Heart right ventricle (tissue), 16 donors: Measurements from ENCODE around the gene PNPLA5. TPM values are rescaled to one million over a fixed set of nuclear protein-coding genes. Genes with fewer than 3 reads are reported as not detected.

ENCODE experiments used
- ATAC-seq, 8 donors: fragments of 200-7000 bp; cut with Tn5 transposase; one replicate each; pipeline ENCODE4 v1.9.1; 2020; ENCODE audit warnings: mild to moderate bottlenecking in 8 of 8, moderate library complexity in 8 of 8, moderate number of reproducible peaks in 1 of 8
- DNase-seq, 2 donors: peaks; one replicate each; pipeline ENCODE4 v3.0.0-alpha.2; 2020
- H3K27ac ChIP-seq, 10 donors: fragments of 200-600 bp; sonication (generic) in 2 of 10; one replicate each; pipeline versions ENCODE4 v1.5.0 to v1.8.0; 2020 to 2022; ENCODE audit warnings: mild to moderate bottlenecking in 3 of 10
- H3K27me3 ChIP-seq, 7 donors: fragments of 200-600 bp; one replicate each; pipeline ENCODE4 v1.8.0; 2021 to 2022; ENCODE audit warnings: mild to moderate bottlenecking in 2 of 7
- H3K36me3 ChIP-seq, 9 donors: fragments of 200-600 bp; sonication (generic) in 1 of 9; one replicate each; pipeline versions ENCODE4 v1.5.0 to v1.8.0; 2020 to 2022; ENCODE audit warnings: mild to moderate bottlenecking in 2 of 9
- H3K4me1 ChIP-seq, 9 donors: fragments of 200-600 bp; sonication (generic) in 1 of 9; one replicate each; pipeline versions ENCODE4 v1.5.0 to v1.8.0; 2020 to 2022; ENCODE audit warnings: mild to moderate bottlenecking in 4 of 9
- H3K4me3 ChIP-seq, 10 donors: fragments of 200-600 bp; sonication (generic) in 2 of 10; one replicate each; pipeline versions ENCODE4 v1.5.0 to v1.8.0; 2020 to 2022; ENCODE audit warnings: mild to moderate bottlenecking in 7 of 10, moderate library complexity in 2 of 10
- H3K9me3 ChIP-seq, 11 donors: fragments of 200-600 bp in 10 of 11; sonication (generic) in 2 of 11; one replicate each; pipeline versions ENCODE4 v1.5.0 to v1.8.0; 2013 to 2022; ENCODE audit warnings: mild to moderate bottlenecking in 2 of 11, control low read depth in 1 of 11, moderate library complexity in 1 of 11
- WGBS, 2 donors: extraction: QIAGEN DNeasy Blood & Tissue Kit; methylation state at CpG; one replicate each; pipeline ENCODE4 v1.1.7; 2013; ENCODE audit warnings: inconsistent platforms in 1 of 2; 5-methylcytosine and 5-hydroxymethylcytosine counted together
- intact Hi-C, 10 donors: fragments of 100-400 bp; cut with DNase I; formaldehyde crosslinking; loops; one replicate each; pipeline versions ENCODE4 v1.11.1 to v1.14.2; 2022
- polyA plus RNA-seq, 2 donors: library from polyadenylated mRNA; stranded (reverse); fragments of 200-250 nt; gene quantifications; one replicate each; pipeline ENCODE4 v1.2.3, GENCODE V29; 2013
- total RNA-seq, 10 donors: library from RNA; stranded (reverse); fragmentation: NEBNext Ultra II Directional in 3 of 10; extraction: Animal tissue kit (Norgen Biotek cat#: 25700) in 3 of 10; gene quantifications; one replicate each; pipeline versions ENCODE4 v1.2.1 to v1.2.4, GENCODE V29; 2021 to 2023
- TF ChIP-seq, protein P1 (sequence below), 9 donors: fragments of 200-600 bp; sonication (generic) in 2 of 9; IDR thresholded peaks; one replicate each; pipeline versions ENCODE4 v1.5.0 to v1.8.0; 2021 to 2022; ENCODE audit warnings: antibody characterized with exemption in 9 of 9, mild to moderate bottlenecking in 5 of 9, moderate library complexity in 1 of 9
- donor health status: Arrhythmogenic right ventricular cardiomyopathy.
- donor health status: ischemic (EF 13 %, LVEDD 7.1; RV severe dilation, severe dysfunction).
- donor health status: healthy with polysubstance abuse.
- donor health status: DM: no; HTN: yes; CAD: no.
- donor health status: DM: no; HTN: no; CAD: no.
- donor health status: ischemic (EF 25% LVEDD 6.9; RV normal size, moderate dysfunction).
- donor health status: ischemic (EF 25% LVEDD 5.7; RV mildly dilated, moderate dysfunction).
- donor health status: healthy.
- donor health status: DM: yes; HTN: yes; CAD: no.
- donor health status: Ischemic cardiomyopathy.
- donor health status: ischemic (EF 35%, LVEDD 5.7; RV mildly dilated, moderate dysfunction).
- donor health status: nonischemic (EF 11% LVEDD 7.7; RV severe dilation, severe dysfunction).
- donor health status: DM: yes; HTN: yes; CAD: no.
- donor health status: PGD.
- donor health status: ischemic (EF 29% LVEDD 5.4; RV normal size, mild dysfunction).
- donor health status: nonischemic (EF 23%, LVEDD 6.1; RV moderate dilation, normal function).

The PNPLA5 gene
- total and polyA plus RNA-seq, 12 donors = not detected

DNA sequence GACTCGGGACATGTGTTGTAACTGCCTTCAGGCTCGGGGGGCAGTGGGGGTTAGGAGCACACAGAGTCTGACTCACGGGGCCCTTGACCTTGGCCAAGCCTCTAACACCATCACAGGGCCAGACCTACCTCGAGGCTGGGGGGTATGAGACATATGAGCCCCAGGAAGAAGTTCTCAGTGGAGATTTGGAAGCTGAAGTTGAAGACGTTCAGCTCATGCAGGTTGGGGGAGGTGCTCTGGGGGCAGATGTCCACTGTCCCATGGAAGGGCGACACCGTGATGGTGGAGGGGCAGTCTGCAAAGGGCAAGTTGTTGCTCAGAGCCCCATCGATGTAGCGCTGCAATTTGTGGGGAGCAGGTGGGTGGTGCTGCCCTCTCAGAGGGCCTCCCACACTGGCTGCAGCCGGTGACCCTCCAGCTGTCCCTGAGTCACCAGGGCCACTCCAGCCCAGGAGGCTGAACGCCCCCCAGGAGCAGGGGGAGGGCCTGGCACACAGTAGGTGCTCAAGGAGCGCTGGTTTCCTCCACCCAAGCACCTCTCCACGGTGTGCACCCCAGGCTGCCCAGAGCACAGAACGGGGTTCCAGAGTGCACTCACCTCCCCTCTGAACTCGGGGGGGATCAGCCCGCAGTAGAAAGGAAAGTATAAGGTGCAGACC, 2.5 kb downstream of the PNPLA5 start:
- 72 to 79% methylated on average over 16 of the region's 16 CpGs for WGBS, 2 donors
- peaks cover 0 to 11% (median 10%) of the 10 kb centered on the region in 9 donors for H3K4me1 ChIP-seq
- no peaks in the 10 kb centered on the region for H3K36me3 ChIP-seq
- no peak for DNase-seq
- no peak overlapping the region for H3K27ac ChIP-seq
- no peak overlapping the region for H3K4me3 ChIP-seq
- no peak for ATAC-seq
- TF ChIP-seq, protein P1, sequence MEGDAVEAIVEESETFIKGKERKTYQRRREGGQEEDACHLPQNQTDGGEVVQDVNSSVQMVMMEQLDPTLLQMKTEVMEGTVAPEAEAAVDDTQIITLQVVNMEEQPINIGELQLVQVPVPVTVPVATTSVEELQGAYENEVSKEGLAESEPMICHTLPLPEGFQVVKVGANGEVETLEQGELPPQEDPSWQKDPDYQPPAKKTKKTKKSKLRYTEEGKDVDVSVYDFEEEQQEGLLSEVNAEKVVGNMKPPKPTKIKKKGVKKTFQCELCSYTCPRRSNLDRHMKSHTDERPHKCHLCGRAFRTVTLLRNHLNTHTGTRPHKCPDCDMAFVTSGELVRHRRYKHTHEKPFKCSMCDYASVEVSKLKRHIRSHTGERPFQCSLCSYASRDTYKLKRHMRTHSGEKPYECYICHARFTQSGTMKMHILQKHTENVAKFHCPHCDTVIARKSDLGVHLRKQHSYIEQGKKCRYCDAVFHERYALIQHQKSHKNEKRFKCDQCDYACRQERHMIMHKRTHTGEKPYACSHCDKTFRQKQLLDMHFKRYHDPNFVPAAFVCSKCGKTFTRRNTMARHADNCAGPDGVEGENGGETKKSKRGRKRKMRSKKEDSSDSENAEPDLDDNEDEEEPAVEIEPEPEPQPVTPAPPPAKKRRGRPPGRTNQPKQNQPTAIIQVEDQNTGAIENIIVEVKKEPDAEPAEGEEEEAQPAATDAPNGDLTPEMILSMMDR (IDR thresholded peaks at IDR 0.05) = no peak
- peaks cover 36 to 88% (median 70%) of the 10 kb centered on the region in 7 donors for H3K27me3 ChIP-seq
- H3K9me3 ChIP-seq = no peaks in the 10 kb centered on the region
- intact Hi-C loops = loop anchor here in 3 of 10 donors (5.0 to 10.0 kb wide), 3 partner anchors 57 to 505 kb away; no protein-coding TSS in a partner anchor

DNA sequence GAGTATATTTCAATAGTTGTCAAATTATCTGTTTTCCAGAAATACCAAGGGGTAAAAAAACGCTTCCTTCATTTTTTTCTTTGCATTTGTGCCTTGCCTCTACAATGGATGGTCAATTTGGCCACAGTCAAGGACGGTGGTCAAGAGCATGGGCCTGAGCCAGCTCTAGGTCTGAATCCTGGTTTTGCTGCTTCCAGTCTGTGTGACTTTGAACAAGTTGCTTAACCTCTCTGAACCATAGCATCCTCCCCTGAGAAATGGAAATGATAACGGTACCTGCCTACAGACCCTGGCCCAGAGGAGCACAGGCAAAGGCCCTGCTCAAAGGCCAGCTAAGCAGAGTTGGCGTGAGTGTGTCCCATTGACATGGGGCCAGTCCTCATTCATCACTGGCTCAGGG, 3.1 kb downstream of the PNPLA5 start:
- 71 to 82% methylated on average over 4 of the region's 4 CpGs for WGBS, 2 donors
- ATAC-seq (no peak), DNase-seq (no peak)
- Histone ChIP-seq H3K27ac (no peak overlapping the region), H3K9me3 (no peaks in the 10 kb centered on the region), H3K4me1 (peaks cover 0 to 11% (median 10%) of the 10 kb centered on the region in 9 donors), H3K4me3 (no peak overlapping the region), H3K27me3 (peaks cover 36 to 87% (median 70%) of the 10 kb centered on the region in 7 donors), H3K36me3 (no peaks in the 10 kb centered on the region)
- TF ChIP-seq, protein P1 (IDR thresholded peaks at IDR 0.05) = no peak
- intact Hi-C loops = loop anchor here in 3 of 10 donors (5.0 to 10.0 kb wide), 3 partner anchors 56 to 504 kb away; no protein-coding TSS in a partner anchor

DNA sequence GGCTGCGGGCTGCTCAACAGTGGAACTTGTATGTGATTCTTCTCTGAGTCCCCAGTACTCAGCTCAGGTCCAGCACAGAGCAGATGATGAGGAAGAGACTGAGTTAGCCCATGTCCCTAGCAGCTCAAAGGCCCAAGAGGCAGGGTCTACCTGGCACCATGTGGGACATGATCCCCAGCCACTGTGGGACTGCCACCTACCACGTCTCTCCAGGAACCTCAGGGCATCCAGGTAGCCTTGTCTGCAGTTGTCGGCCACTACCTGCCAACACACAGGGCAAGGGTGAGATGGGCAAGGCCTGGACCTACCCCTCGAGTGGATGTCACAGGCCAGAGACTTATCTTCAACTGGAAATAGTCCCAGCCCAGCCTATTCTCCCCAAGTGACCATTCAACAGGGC, 4.4 kb downstream of the PNPLA5 start:
- WGBS, 2 donors = 70 to 77% methylated on average over 4 of the region's 4 CpGs
- Histone ChIP-seq H3K4me3 (no peak overlapping the region), H3K9me3 (no peaks in the 10 kb centered on the region), H3K27ac (no peak overlapping the region), H3K36me3 (no peaks in the 10 kb centered on the region), H3K27me3 (peaks cover 29 to 73% (median 58%) of the 10 kb centered on the region in 7 donors), H3K4me1 (peaks cover 0 to 11% (median 10%) of the 10 kb centered on the region in 9 donors)
- TF ChIP-seq, protein P1 (IDR thresholded peaks at IDR 0.05) = no peak
- ATAC-seq (no peak), DNase-seq (no peak)
- intact Hi-C loops = loop anchor here in 3 of 10 donors (5.0 to 10.0 kb wide), 3 partner anchors 55 to 503 kb away; no protein-coding TSS in a partner anchor

DNA sequence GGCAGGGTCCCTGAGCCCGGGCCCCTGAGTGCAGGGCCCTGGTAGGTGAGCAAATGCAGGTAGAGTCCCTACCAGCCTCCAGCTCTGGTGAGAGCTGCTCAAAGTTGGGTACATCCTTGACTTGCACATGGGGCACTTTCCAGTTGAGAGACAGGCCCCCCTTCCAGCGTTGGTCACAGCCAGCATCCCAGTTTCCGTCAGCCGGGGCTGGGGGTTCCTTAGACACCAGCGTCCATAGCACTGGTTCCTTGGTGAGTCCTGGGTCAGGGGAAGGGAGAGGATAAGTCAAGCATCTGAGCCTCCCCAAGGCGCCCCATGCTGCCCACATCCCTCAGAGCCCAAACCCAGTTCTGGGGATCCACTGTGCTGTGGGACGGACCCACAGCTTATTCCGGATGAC, 5.6 kb downstream of the PNPLA5 start:
- 69 to 73% methylated on average over 8 of the region's 8 CpGs for WGBS, 2 donors
- Histone ChIP-seq H3K27ac (no peak overlapping the region), H3K36me3 (no peaks in the 10 kb centered on the region), H3K9me3 (no peaks in the 10 kb centered on the region), H3K4me3 (no peak overlapping the region), H3K4me1 (peaks cover 0 to 4% (median 2%) of the 10 kb centered on the region in 9 donors), H3K27me3 (peaks cover 19 to 66% (median 47%) of the 10 kb centered on the region in 7 donors)
- ATAC-seq (no peak), DNase-seq (no peak)
- intact Hi-C loops = loop anchor here in 3 of 10 donors (5.0 to 10.0 kb wide), 3 partner anchors 54 to 501 kb away; no protein-coding TSS in a partner anchor
- TF ChIP-seq, protein P1 (IDR thresholded peaks at IDR 0.05) = no peak
